CD4-positive, alpha-beta memory T cell (primary cell): Measurements from ENCODE around the gene PARD3B. TPM values are rescaled to one million over a fixed set of nuclear protein-coding genes. Genes with fewer than 3 reads are reported as not detected.

Experiments used
- CTCF ChIA-PET: fragments of 350-600 bp; sonication (Branson Sonifier 250); formaldehyde crosslinking; loops from one replicate; lab custom pipeline; 2021; ENCODE audit warnings: inconsistent platforms; ENCODE audit not compliant: partially characterized antibody; lab: Charles Lee
- POLR2A ChIA-PET: fragments of 350-600 bp; sonication (Branson Sonifier 250); formaldehyde crosslinking; loops from one replicate; lab custom pipeline; 2021; ENCODE audit not compliant: partially characterized antibody; lab: Charles Lee
- DNase-seq, 5 donors: peaks; one replicate each; pipeline versions ENCODE4 v3.0.0 to v3.0.0-alpha.2; 2020 to 2022; ENCODE audit warnings: mixed read lengths in 1 of 5
- H3K27ac ChIP-seq: one replicate; pipeline ENCODE4 v1.7.0; 2013; ENCODE audit warnings: low read depth, low read length
- H3K27me3 ChIP-seq: 2 replicates; pipeline ENCODE4 v1.7.0; 2013; ENCODE audit warnings: mild to moderate bottlenecking, low read length, moderate library complexity; ENCODE audit not compliant: insufficient read depth
- H3K36me3 ChIP-seq: 2 replicates; pipeline ENCODE4 v1.7.0; 2013; ENCODE audit warnings: mild to moderate bottlenecking, low read length, moderate library complexity; ENCODE audit not compliant: insufficient read depth
- H3K4me1 ChIP-seq: 2 replicates; pipeline ENCODE4 v1.7.0; 2013; ENCODE audit warnings: mild to moderate bottlenecking, low read length, moderate library complexity; ENCODE audit not compliant: insufficient read depth
- H3K4me3 ChIP-seq, 2 donors: one replicate each; pipeline ENCODE4 v1.7.0; 2013; ENCODE audit warnings: low read length in 2 of 2, mild to moderate bottlenecking in 1 of 2
- H3K9me3 ChIP-seq, 2 donors: one replicate each; pipeline ENCODE4 v1.7.0; 2013; ENCODE audit warnings: low read length in 2 of 2, control low read depth in 1 of 2; ENCODE audit not compliant: control insufficient read depth in 1 of 2
- H3K27ac Mint-ChIP-seq, 7 donors: one replicate each; pipeline ENCODE4 v1.8.0; 2020 to 2021; ENCODE audit warnings: mixed read lengths in 7 of 7, mild to moderate bottlenecking in 6 of 7, inconsistent platforms in 3 of 7, moderate library complexity in 3 of 7
- H3K27me3 Mint-ChIP-seq, 2 donors: one replicate each; pipeline ENCODE4 v1.8.0; 2020 to 2021; ENCODE audit warnings: mixed read lengths in 2 of 2
- H3K36me3 Mint-ChIP-seq, 2 donors: one replicate each; pipeline ENCODE4 v1.8.0; 2020 to 2021; ENCODE audit warnings: mixed read lengths in 2 of 2, inconsistent platforms in 1 of 2, mild to moderate bottlenecking in 1 of 2
- H3K4me1 Mint-ChIP-seq, 4 donors: one replicate each; pipeline ENCODE4 v1.8.0; 2020 to 2021; ENCODE audit warnings: mixed read lengths in 4 of 4, mild to moderate bottlenecking in 1 of 4
- H3K4me3 Mint-ChIP-seq, 8 donors: one replicate each; pipeline ENCODE4 v1.8.0; 2020 to 2021; ENCODE audit warnings: mixed read lengths in 8 of 8, mild to moderate bottlenecking in 7 of 8, moderate library complexity in 6 of 8, inconsistent platforms in 3 of 8
- H3K9me3 Mint-ChIP-seq, 8 donors: one replicate each; pipeline ENCODE4 v1.8.0; 2020 to 2021; ENCODE audit warnings: mixed read lengths in 8 of 8, mild to moderate bottlenecking in 5 of 8, inconsistent platforms in 3 of 8, moderate library complexity in 1 of 8
- intact Hi-C: fragments of 100-400 bp; cut with micrococcal nuclease; formaldehyde crosslinking; loops from one replicate; pipeline ENCODE4 v1.15.1; 2023
- polyA plus RNA-seq, 2 donors: library from polyadenylated mRNA; unstranded; fragments of 300-500 nt; fragmentation: Illumina TruSeq; gene quantifications; one replicate each; pipeline ENCODE4 v1.2.3, GENCODE V29; 2021
- total RNA-seq, 2 experiments: library from RNA; stranded (reverse); gene quantifications; one replicate each; pipeline ENCODE4 v1.2.3, GENCODE V29; 2021

PARD3B gene
- total and polyA plus RNA-seq, 4 experiments from 2014 or later = 0.44 to 1.3 (median 1.2) TPM; not detected in 1

- intact Hi-C loops = no loop called here
- peak in 1 of 5 donors; percentile 5 for DNase-seq
- Histone ChIP-seq H3K27ac (no peak overlapping the region), H3K4me3 (no peak overlapping the region), H3K27me3 (no peaks in the 10 kb centered on the region), H3K9me3 (no peaks in the 10 kb centered on the region), H3K36me3 (no peaks in the 10 kb centered on the region), H3K4me1 (no peaks in the 10 kb centered on the region)
- Mint-ChIP-seq H3K27ac (peak overlapping the region in 2 of 7 donors; percentile 10 to 14), H3K4me3 (no peak overlapping the region), H3K36me3 (peaks cover 0 to 7% of the 10 kb centered on the region in 2 donors), H3K4me1 (peaks cover 0 to 7% (median under 1%) of the 10 kb centered on the region in 4 donors), H3K27me3 (no peaks in the 10 kb centered on the region), H3K9me3 (peaks cover 0 to 6% (median 0%) of the 10 kb centered on the region in 8 donors)
- POLR2A ChIA-PET = no interaction called here
- CTCF ChIA-PET = no interaction called here
These were observed 443.6 kb downstream of the PARD3B start for GRCh38 chr2:204988836-204989235.

- intact Hi-C loops = no loop called here
- no peaks in the 10 kb centered on the region for H3K9me3 ChIP-seq
- Mint-ChIP-seq H3K27ac (no peak overlapping the region), H3K27me3 (no peaks in the 10 kb centered on the region), H3K4me1 (peaks cover 0 to 7% (median under 1%) of the 10 kb centered on the region in 4 donors), H3K4me3 (no peak overlapping the region), H3K9me3 (peaks cover 0 to 6% (median 0%) of the 10 kb centered on the region in 8 donors), H3K36me3 (peaks cover 0 to 7% of the 10 kb centered on the region in 2 donors)
- no peaks in the 10 kb centered on the region for H3K36me3 ChIP-seq
- ChIA-PET POLR2A (no interaction called here), CTCF (interaction anchor here (0.7 kb wide), 1 partner anchor 34 kb away, joined by 3 read pairs; no protein-coding TSS in a partner anchor)
- no peak overlapping the region for H3K27ac ChIP-seq
- H3K27me3 ChIP-seq = no peaks in the 10 kb centered on the region
- no peaks in the 10 kb centered on the region for H3K4me1 ChIP-seq
- DNase-seq = no peak
- no peak overlapping the region for H3K4me3 ChIP-seq
These were observed 444.6 kb downstream of the PARD3B start for GRCh38 chr2:204989877-204990276.

GRCh38 chr2:205001300-205001966 is 456.2 kb downstream of the PARD3B start:
- Mint-ChIP-seq H3K36me3 (no peaks in the 10 kb centered on the region), H3K4me1 (peaks cover 10 to 20% (median 17%) of the 10 kb centered on the region in 4 donors), H3K27me3 (peaks cover 0 to 1% of the 10 kb centered on the region in 2 donors), H3K9me3 (peaks cover 0 to 5% (median 2%) of the 10 kb centered on the region in 8 donors), H3K4me3 (peak overlapping the region in 1 of 8 donors; percentile 57), H3K27ac (no peak overlapping the region)
- Histone ChIP-seq H3K27ac (no peak overlapping the region), H3K27me3 (no peaks in the 10 kb centered on the region), H3K4me3 (no peak overlapping the region), H3K9me3 (no peaks in the 10 kb centered on the region), H3K4me1 (peaks cover 13% of the 10 kb centered on the region), H3K36me3 (no peaks in the 10 kb centered on the region)
- intact Hi-C loops = no loop called here
- POLR2A ChIA-PET = interaction anchor here (1.2 to 2.6 kb wide), 3 partner anchors 11 to 34 kb away, joined by 3 to 11 read pairs (median 4); no protein-coding TSS in a partner anchor
- peak in 1 of 5 donors; percentile 29 for DNase-seq
- CTCF ChIA-PET = interaction anchor here (0.8 kb wide), 1 partner anchor 130 kb away, joined by 4 read pairs; no protein-coding TSS in a partner anchor

- H3K4me3 Mint-ChIP-seq = peak overlapping the region in 6 of 8 donors; percentile 12 to 68 (median 44)
- ChIA-PET CTCF (interaction anchor here (0.8 kb wide), 1 partner anchor 130 kb away, joined by 4 read pairs; no protein-coding TSS in a partner anchor), POLR2A (interaction anchor here (1.0 to 2.6 kb wide), 5 partner anchors 12 to 35 kb away, joined by 3 to 11 read pairs (median 4); no protein-coding TSS in a partner anchor)
- H3K27ac Mint-ChIP-seq = peak overlapping the region in 2 of 7 donors; percentile 1 to 53
- peaks cover 12 to 23% (median 17%) of the 10 kb centered on the region in 4 donors for H3K4me1 Mint-ChIP-seq
- intact Hi-C loops = no loop called here
- DNase-seq = peak in 4 of 5 donors; percentile 21 to 46 (median 32)
- Histone ChIP-seq H3K36me3 (no peaks in the 10 kb centered on the region), H3K27ac (no peak overlapping the region), H3K27me3 (no peaks in the 10 kb centered on the region), H3K4me1 (peaks cover 13% of the 10 kb centered on the region), H3K9me3 (no peaks in the 10 kb centered on the region), H3K4me3 (no peak overlapping the region)
- peaks cover 0 to 9% (median 4%) of the 10 kb centered on the region in 8 donors for H3K9me3 Mint-ChIP-seq
- no peaks in the 10 kb centered on the region for H3K36me3 Mint-ChIP-seq
- peaks cover 0 to 1% of the 10 kb centered on the region in 2 donors for H3K27me3 Mint-ChIP-seq
These were observed 457.1 kb downstream of the PARD3B start for GRCh38 chr2:205002390-205002789.

- ChIA-PET CTCF (interaction anchor here (0.9 kb wide), 1 partner anchor 9 kb away, joined by 3 read pairs; no protein-coding TSS in a partner anchor), POLR2A (interaction anchor here (1.7 to 2.6 kb wide), 2 partner anchors 15 to 36 kb away, joined by 4 to 11 read pairs; no protein-coding TSS in a partner anchor)
- no peaks in the 10 kb centered on the region for H3K9me3 ChIP-seq
- peak overlapping the region in 1 of 8 donors; percentile 14 for H3K4me3 Mint-ChIP-seq
- intact Hi-C loops = no loop called here
- no peak for DNase-seq
- no peaks in the 10 kb centered on the region for H3K36me3 Mint-ChIP-seq
- peaks cover 0 to 13% (median 6%) of the 10 kb centered on the region in 8 donors for H3K9me3 Mint-ChIP-seq
- peaks cover 0 to 1% of the 10 kb centered on the region in 2 donors for H3K27me3 Mint-ChIP-seq
- no peak overlapping the region for H3K27ac ChIP-seq
- peaks cover 12 to 23% (median 17%) of the 10 kb centered on the region in 4 donors for H3K4me1 Mint-ChIP-seq
- H3K4me1 ChIP-seq = peaks cover 13% of the 10 kb centered on the region
- peak overlapping the region in 1 of 7 donors; percentile 10 for H3K27ac Mint-ChIP-seq
- H3K36me3 ChIP-seq = no peaks in the 10 kb centered on the region
- no peak overlapping the region for H3K4me3 ChIP-seq
- H3K27me3 ChIP-seq = no peaks in the 10 kb centered on the region
These were observed 458.0 kb downstream of the PARD3B start for GRCh38 chr2:205003288-205003687.

GRCh38 chr2:205010196-205010595 is 464.9 kb downstream of the PARD3B start:
- peaks cover 2 to 7% (median 5%) of the 10 kb centered on the region in 4 donors for H3K4me1 Mint-ChIP-seq
- H3K9me3 ChIP-seq = no peaks in the 10 kb centered on the region
- H3K36me3 ChIP-seq = no peaks in the 10 kb centered on the region
- no peaks in the 10 kb centered on the region for H3K36me3 Mint-ChIP-seq
- H3K9me3 Mint-ChIP-seq = peaks cover 0 to 13% (median 6%) of the 10 kb centered on the region in 8 donors
- no peaks in the 10 kb centered on the region for H3K4me1 ChIP-seq
- H3K27ac ChIP-seq = no peak overlapping the region
- intact Hi-C loops = no loop called here
- peaks cover 0 to 1% of the 10 kb centered on the region in 2 donors for H3K27me3 Mint-ChIP-seq
- no peak overlapping the region for H3K4me3 Mint-ChIP-seq
- no peak for DNase-seq
- H3K4me3 ChIP-seq = no peak overlapping the region
- POLR2A ChIA-PET = no interaction called here
- H3K27me3 ChIP-seq = no peaks in the 10 kb centered on the region
- H3K27ac Mint-ChIP-seq = no peak overlapping the region
- CTCF ChIA-PET = no interaction called here

- Mint-ChIP-seq H3K27ac (no peak overlapping the region), H3K27me3 (peaks cover 0 to 1% of the 10 kb centered on the region in 2 donors)
These were observed 465.8 kb downstream of the PARD3B start for GRCh38 chr2:205011031-205011430.

More at GRCh38 chr2:205011031-205011430, 465.8 kb downstream of the PARD3B start:
- Histone ChIP-seq H3K27ac (no peak overlapping the region), H3K27me3 (no peaks in the 10 kb centered on the region), H3K4me1 (no peaks in the 10 kb centered on the region), H3K4me3 (no peak overlapping the region), H3K36me3 (no peaks in the 10 kb centered on the region), H3K9me3 (no peaks in the 10 kb centered on the region)
- no peaks in the 10 kb centered on the region for H3K36me3 Mint-ChIP-seq
- no peak for DNase-seq
- no peak overlapping the region for H3K4me3 Mint-ChIP-seq
- intact Hi-C loops = no loop called here
- H3K4me1 Mint-ChIP-seq = peaks cover 0 to 7% (median 5%) of the 10 kb centered on the region in 4 donors
- POLR2A ChIA-PET = no interaction called here
- CTCF ChIA-PET = no interaction called here
- H3K9me3 Mint-ChIP-seq = peaks cover 0 to 13% (median 4%) of the 10 kb centered on the region in 8 donors
